Effector memory CD8-positive, alpha-beta T cell (primary cell): ENCODE results near the gene UPF2.

Experiments
- ATAC-seq: fragments of 150-1000 bp; cut with Tn5 transposase; replicated peaks from 2 replicates; pipeline ENCODE4 v1.10.0; 2021; ENCODE audit warnings: mild to moderate bottlenecking, moderate library complexity
- DNase-seq, 3 experiments: peaks; one replicate each; pipeline ENCODE4 v3.0.0; 2021
- H3K27ac Mint-ChIP-seq, 2 donors: one replicate each; pipeline ENCODE4 v1.8.0; 2022; ENCODE audit warnings: mild to moderate bottlenecking in 2 of 2, mixed read lengths in 2 of 2, moderate library complexity in 2 of 2
- H3K27me3 Mint-ChIP-seq, 2 donors: one replicate each; pipeline ENCODE4 v1.8.0; 2022; ENCODE audit warnings: mixed read lengths in 2 of 2
- H3K36me3 Mint-ChIP-seq: one replicate; pipeline ENCODE4 v1.8.0; 2022; ENCODE audit warnings: mild to moderate bottlenecking, moderate library complexity, mixed read lengths; ENCODE audit not compliant: insufficient read depth
- H3K4me1 Mint-ChIP-seq, 2 donors: one replicate each; pipeline ENCODE4 v1.8.0; 2022; ENCODE audit warnings: low read depth in 2 of 2, mixed read lengths in 2 of 2
- H3K4me3 Mint-ChIP-seq, 2 donors: one replicate each; pipeline ENCODE4 v1.8.0; 2022; ENCODE audit warnings: mild to moderate bottlenecking in 2 of 2, mixed read lengths in 2 of 2, moderate library complexity in 2 of 2
- H3K9me3 Mint-ChIP-seq, 2 donors: one replicate each; pipeline ENCODE4 v1.8.0; 2022; ENCODE audit warnings: mixed read lengths in 2 of 2

UPF2 gene

DNA sequence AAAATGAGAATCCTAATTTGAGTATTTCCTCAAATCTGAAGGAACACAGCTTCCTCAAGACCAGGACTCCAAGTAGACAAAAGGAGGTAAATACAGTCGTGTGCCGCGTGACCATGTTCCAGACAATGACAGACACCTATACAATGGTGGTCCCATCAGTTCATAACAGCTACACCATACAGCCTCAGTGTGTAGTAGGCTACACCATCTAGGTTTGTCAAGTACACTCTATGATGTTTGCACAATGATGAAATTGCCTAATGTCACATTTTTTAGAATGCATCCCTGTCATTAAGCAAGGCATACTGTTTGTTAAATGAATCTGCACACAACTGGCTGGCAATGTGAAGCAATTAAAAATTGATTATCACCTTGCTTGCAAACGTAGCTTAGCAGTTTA, 111.6 kb downstream of the UPF2 start:
- H3K4me3 Mint-ChIP-seq = no peak overlapping the region
- no peak overlapping the region for H3K27ac Mint-ChIP-seq
- ATAC-seq = no peak
- H3K9me3 Mint-ChIP-seq = no peaks in the 10 kb centered on the region
- no peaks in the 10 kb centered on the region for H3K27me3 Mint-ChIP-seq
- DNase-seq = no peak
- peaks cover 0 to 2% of the 10 kb centered on the region in 2 donors for H3K4me1 Mint-ChIP-seq
- peaks cover 61% of the 10 kb centered on the region for H3K36me3 Mint-ChIP-seq

DNA sequence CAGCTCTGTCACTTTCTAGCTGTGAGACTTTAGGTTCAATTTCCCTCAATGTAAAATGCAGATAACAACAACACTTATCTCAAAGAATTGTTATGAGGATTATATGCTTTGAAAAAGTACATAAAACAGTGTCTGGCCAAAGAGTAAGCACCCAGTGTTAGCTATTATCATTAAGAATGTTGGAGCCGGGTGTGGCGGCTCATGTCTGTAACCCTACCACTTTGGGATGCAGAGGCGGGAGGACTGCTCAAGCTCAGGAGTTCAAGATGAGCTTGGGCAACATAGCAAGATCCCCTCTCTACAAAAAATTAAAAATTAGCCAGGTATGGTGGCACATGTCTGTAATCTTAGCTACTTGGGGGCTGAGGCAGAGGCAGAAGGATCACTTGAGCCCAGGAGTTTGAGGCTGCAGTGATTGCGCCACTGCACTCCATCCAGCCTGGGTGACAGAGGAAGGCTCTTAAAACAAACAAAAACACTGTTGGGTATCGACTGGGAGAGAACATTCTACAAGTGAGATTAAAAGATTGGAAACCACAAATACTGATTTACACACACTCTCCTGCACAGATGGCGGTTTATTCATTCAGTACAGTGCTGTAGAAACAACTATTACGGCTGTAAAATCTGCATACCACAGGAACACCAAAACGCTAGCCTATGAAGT, 112.2 kb downstream of the UPF2 start:
- H3K9me3 Mint-ChIP-seq = no peaks in the 10 kb centered on the region
- peaks cover 0 to 5% of the 10 kb centered on the region in 2 donors for H3K4me1 Mint-ChIP-seq
- H3K27ac Mint-ChIP-seq = peak overlapping the region in 1 of 2 donors; percentile 46
- no peak for ATAC-seq
- no peak overlapping the region for H3K4me3 Mint-ChIP-seq
- no peaks in the 10 kb centered on the region for H3K27me3 Mint-ChIP-seq
- H3K36me3 Mint-ChIP-seq = peaks cover 57% of the 10 kb centered on the region
- no peak for DNase-seq

DNA sequence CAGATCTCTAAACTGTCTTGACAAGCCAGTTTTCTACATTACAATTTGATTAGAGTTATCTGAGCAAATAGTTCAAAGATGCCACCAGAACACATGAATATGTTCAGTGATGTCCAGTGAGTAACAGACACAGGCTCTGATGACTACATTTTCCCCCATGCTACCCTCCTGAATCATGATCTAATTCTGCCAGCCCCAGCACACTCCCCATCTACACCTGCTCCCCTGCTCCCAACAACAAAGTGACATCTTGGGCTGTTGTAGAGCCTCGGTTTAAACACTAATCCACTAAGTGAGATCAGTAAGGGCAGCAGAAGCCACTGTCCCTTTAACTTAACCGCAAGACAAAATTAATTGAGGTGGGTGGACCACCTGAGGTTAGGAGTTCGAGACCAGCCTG, 114.9 kb downstream of the UPF2 start:
- DNase-seq (no peak), ATAC-seq (no peak)
- H3K27me3 Mint-ChIP-seq = no peaks in the 10 kb centered on the region
- H3K27ac Mint-ChIP-seq = peak overlapping the region in 1 of 2 donors; percentile 19
- no peaks in the 10 kb centered on the region for H3K9me3 Mint-ChIP-seq
- no peak overlapping the region for H3K4me3 Mint-ChIP-seq
- H3K4me1 Mint-ChIP-seq = peaks cover 0 to 6% of the 10 kb centered on the region in 2 donors
- H3K36me3 Mint-ChIP-seq = peaks cover 73% of the 10 kb centered on the region

DNA sequence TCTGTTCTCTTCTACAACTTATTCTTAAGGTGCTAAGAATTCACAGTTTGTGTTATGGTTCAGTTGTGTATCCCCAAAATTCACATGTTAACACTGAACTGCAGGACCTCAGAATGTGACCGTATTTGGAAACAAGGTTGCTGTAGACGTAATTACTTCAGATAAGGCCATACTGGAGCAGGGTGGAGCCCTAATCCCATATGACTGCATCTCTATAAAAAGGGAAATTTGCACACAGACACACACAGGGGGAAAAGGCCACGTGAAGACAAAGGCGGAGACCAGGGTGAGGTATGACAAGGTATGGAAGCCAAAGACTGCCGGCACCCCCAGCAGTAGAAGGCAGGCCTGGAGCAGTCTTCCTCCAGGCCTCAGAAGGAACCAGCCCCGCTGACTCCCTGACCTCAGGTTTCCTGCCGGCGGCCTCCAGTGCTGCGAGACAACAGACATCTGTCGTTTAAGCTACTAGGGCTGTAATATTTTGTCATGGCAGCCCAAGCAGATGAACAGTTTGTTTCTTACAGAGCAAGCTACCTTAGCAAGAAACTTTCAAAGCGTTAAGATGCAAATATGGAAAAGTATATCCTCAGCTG, 120.7 kb downstream of the UPF2 start:
- Mint-ChIP-seq H3K27ac (no peak overlapping the region), H3K27me3 (no peaks in the 10 kb centered on the region), H3K9me3 (no peaks in the 10 kb centered on the region), H3K4me3 (no peak overlapping the region), H3K4me1 (peaks cover 0 to 4% of the 10 kb centered on the region in 2 donors), H3K36me3 (peaks cover 62% of the 10 kb centered on the region)
- no peak for DNase-seq
- ATAC-seq = no peak

DNA sequence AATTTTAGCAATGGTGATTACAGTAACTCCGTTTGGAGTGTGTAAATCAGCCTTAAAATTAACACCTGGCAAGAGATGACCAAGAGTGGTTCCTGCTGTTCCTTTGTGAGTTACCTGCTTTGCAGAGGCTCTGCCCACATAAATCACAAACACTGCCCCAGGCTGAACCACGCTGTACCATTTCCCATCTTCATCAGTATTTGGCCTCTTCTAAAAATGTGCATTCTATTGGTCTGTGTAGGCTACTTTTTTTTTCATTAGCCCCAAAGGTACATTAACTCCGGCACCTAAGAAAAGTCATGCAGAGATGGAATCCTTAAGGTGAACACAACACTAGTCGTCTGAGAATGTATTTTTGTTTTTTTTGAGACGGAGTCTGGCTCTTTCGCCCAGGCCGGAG, 123.3 kb downstream of the UPF2 start:
- no peaks in the 10 kb centered on the region for H3K27me3 Mint-ChIP-seq
- peak overlapping the region in 1 of 2 donors; percentile 3 for H3K27ac Mint-ChIP-seq
- no peak for DNase-seq
- no peak for ATAC-seq
- H3K36me3 Mint-ChIP-seq = peaks cover 50% of the 10 kb centered on the region
- no peaks in the 10 kb centered on the region for H3K9me3 Mint-ChIP-seq
- no peak overlapping the region for H3K4me3 Mint-ChIP-seq
- peaks cover 0 to 3% of the 10 kb centered on the region in 2 donors for H3K4me1 Mint-ChIP-seq

DNA sequence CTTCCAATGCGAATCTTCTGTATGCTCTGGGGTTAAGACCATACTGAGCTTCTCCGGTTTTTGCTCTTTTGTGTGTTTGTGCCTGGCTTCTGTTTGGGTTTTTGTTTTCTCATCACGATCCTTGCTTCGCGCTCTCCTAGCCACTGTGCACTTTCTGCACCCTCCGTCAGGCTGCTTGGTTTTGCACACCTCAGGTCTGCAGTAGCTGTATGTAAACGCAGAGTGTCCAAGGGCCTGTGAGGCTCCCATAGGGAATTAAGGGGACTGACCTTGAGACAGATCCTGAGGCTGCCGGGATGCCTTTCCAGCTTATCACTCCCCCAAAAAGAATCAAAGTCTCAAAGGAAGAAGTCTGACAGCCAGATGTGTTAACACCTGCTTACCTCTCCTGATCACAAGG, 124.2 kb downstream of the UPF2 start:
- DNase-seq (no peak), ATAC-seq (no peak)
- Mint-ChIP-seq H3K9me3 (no peaks in the 10 kb centered on the region), H3K36me3 (peaks cover 41% of the 10 kb centered on the region), H3K27ac (peak overlapping the region; percentile 3 to 49), H3K4me3 (no peak overlapping the region), H3K4me1 (peaks cover 0 to 3% of the 10 kb centered on the region in 2 donors), H3K27me3 (no peaks in the 10 kb centered on the region)

DNA sequence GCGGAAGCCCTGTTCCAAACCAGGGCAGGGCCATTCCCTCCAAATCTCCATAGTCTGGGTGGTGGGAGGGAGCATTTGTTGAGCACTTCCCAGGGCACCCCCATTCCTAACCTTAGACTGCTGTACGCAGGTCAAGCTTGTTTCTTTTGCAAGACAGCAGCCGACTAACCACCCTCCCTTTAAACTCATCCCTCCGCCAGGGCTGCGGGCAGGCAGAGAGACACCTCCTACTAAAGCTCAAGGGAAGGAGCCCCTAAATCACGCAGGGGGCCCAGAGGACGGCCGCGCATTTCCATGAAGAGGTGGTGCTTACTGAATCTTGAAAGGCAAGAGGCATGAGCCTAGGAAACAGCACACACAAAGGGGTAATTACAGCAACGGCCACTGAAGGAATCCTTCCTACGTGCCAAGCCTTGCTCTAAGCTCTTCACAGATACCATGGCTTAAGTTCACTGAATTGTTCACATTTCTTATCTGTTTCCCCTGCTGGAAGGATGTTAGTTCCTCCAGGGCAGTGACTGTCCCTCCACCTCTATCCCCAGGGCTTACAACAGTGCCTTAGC, 129.4 kb downstream of the UPF2 start:
- peaks cover 8 to 13% of the 10 kb centered on the region in 2 donors for H3K27me3 Mint-ChIP-seq
- H3K4me3 Mint-ChIP-seq = no peak overlapping the region
- DNase-seq (no peak), ATAC-seq (no peak)
- peaks cover 4% of the 10 kb centered on the region for H3K36me3 Mint-ChIP-seq
- H3K4me1 Mint-ChIP-seq = peaks cover 0 to 3% of the 10 kb centered on the region in 2 donors
- no peaks in the 10 kb centered on the region for H3K9me3 Mint-ChIP-seq
- H3K27ac Mint-ChIP-seq = no peak overlapping the region

DNA sequence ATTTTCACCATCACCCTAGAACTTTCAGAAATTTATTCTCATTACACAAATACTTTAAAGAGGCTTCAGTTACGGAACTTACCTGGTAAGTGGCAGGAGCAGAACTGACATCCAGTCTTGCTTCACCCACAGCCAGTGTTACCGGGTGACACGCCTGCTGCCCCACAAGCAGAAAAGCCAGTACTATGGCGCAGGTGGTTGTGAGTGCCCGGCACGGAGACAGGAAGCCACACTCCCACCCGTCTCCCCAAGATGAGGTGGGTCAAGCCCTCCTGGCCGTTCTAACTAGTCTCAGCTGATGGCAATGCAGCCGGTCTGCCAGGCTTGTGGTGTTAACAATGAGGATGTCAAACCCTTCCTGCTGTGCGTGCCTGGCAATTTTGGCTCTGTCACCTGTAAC, 132.5 kb downstream of the UPF2 start:
- ATAC-seq = no peak
- Mint-ChIP-seq H3K9me3 (no peaks in the 10 kb centered on the region), H3K27ac (no peak overlapping the region), H3K4me1 (peaks cover 3% of the 10 kb centered on the region in 2 donors), H3K4me3 (no peak overlapping the region), H3K27me3 (peaks cover 8 to 13% of the 10 kb centered on the region in 2 donors), H3K36me3 (peaks cover 4% of the 10 kb centered on the region)
- DNase-seq = no peak

DNA sequence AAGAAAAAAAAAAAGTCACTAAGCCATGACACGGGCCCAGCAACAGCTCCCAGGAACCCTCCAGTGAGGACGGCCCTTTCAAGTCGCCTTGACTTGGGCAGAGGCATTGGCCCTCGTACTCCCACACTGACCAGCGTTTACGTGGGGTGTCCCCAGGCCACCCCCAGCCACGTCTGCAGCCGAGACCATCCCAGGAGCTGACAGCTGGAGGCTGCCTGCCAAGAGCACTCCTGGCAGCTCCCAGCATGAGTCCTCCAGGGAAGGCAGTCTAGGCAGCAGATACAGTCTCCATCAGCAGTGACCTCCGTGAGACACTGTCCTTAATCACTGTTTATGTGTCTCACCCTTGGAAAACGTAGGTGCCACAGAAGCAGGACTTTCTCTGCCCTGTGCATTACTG, 133.0 kb downstream of the UPF2 start:
- Mint-ChIP-seq H3K4me1 (peaks cover 3% of the 10 kb centered on the region in 2 donors), H3K4me3 (no peak overlapping the region), H3K9me3 (no peaks in the 10 kb centered on the region), H3K27ac (no peak overlapping the region), H3K27me3 (peaks cover 8 to 13% of the 10 kb centered on the region in 2 donors), H3K36me3 (peaks cover 4% of the 10 kb centered on the region)
- no peak for ATAC-seq
- DNase-seq = no peak

DNA sequence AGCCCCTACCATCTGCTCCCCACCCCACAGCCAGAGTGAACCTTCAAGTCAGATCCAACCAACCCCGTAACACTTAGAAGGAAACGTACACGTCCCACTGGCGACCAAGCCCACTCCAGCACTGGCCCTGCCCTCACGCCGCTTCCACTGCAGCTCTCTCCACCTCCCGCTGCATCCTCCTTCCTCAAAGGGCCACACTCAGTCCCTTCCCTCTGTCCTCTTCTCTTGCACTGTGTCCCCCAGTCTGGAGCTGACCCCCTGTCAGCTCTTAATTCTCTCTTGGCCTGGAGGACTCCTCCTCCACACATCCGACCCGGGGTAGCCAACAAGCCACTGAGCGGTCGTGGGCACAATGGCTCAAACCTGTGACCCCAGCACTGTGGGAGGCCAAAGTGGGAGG, 133.6 kb downstream of the UPF2 start:
- H3K36me3 Mint-ChIP-seq = peaks cover 4% of the 10 kb centered on the region
- H3K4me3 Mint-ChIP-seq = no peak overlapping the region
- H3K27ac Mint-ChIP-seq = peak overlapping the region in 1 of 2 donors; percentile 39
- ATAC-seq (no peak), DNase-seq (no peak)
- no peaks in the 10 kb centered on the region for H3K9me3 Mint-ChIP-seq
- H3K4me1 Mint-ChIP-seq = peaks cover 3% of the 10 kb centered on the region in 2 donors
- H3K27me3 Mint-ChIP-seq = peaks cover 8 to 13% of the 10 kb centered on the region in 2 donors

DNA sequence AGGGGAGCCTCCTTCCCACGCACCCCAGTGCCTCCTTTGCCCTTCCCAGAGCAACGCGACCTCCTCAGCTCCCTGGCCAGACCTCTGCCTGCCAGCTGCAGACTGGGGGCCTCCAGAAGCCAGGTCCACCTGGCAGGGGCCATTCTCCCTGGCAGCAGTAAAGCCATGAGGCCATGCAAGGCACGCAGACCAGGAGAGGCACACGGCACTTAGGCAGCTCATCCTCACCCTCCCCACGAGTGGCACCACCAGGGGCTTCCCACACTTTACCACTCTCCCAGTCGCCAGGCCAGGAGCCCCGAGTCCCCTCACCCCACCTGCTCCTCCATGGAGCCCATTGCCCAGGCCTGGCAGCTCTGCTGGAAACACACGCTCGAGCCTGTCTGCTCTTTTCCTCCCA, 134.1 kb downstream of the UPF2 start:
- peaks cover 3% of the 10 kb centered on the region in 2 donors for H3K4me1 Mint-ChIP-seq
- ATAC-seq (no peak), DNase-seq (no peak)
- no peak overlapping the region for H3K4me3 Mint-ChIP-seq
- peaks cover 8 to 13% of the 10 kb centered on the region in 2 donors for H3K27me3 Mint-ChIP-seq
- no peaks in the 10 kb centered on the region for H3K9me3 Mint-ChIP-seq
- H3K36me3 Mint-ChIP-seq = peaks cover 4% of the 10 kb centered on the region
- H3K27ac Mint-ChIP-seq = peak overlapping the region in 1 of 2 donors; percentile 39

DNA sequence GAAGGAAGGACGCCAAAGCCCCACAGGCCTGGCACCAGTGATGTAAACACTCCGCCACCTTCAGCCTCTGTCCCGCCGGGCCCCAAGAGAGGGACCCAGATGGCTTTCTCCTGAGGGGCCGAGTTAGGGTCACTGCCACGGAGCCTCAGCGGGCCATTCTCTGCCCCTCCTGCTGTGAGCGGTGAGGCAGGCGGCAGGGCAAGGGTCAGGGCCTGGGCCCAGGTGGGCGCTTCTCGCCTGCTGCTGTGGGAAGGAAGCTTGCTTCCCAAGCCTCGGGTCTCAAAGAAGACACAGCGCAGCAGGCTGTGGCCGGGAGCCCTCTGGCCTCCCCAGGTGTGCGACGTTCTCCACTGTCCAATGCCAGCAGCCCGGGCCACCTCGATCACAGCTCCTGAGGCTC, 134.7 kb downstream of the UPF2 start:
- H3K27me3 Mint-ChIP-seq = peaks cover 8 to 14% of the 10 kb centered on the region in 2 donors
- peaks cover 3% of the 10 kb centered on the region in 2 donors for H3K4me1 Mint-ChIP-seq
- H3K36me3 Mint-ChIP-seq = peaks cover 4% of the 10 kb centered on the region
- H3K4me3 Mint-ChIP-seq = no peak overlapping the region
- H3K27ac Mint-ChIP-seq = no peak overlapping the region
- H3K9me3 Mint-ChIP-seq = no peaks in the 10 kb centered on the region
- ATAC-seq (no peak), DNase-seq (no peak)

DNA sequence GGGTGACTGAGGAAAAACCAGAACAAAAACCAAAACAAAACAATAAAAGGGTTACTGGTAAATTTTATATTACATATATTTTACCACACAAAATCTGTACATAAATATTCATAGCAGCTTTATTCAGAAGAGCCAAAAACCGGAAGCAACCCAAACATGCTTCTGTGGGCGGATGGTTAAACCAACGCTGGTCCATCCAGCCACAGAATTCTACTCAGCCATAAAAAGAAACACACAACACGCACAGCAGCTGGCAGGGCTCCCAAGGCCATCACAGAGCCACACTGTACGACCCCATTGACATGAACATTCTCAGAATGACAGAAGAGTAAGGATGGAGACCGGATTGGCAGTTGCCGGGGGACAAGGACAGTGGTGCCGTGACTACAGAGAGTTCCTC, 135.9 kb downstream of the UPF2 start:
- Mint-ChIP-seq H3K9me3 (no peaks in the 10 kb centered on the region), H3K4me1 (peaks cover 3% of the 10 kb centered on the region in 2 donors), H3K4me3 (no peak overlapping the region), H3K27me3 (peaks cover 15 to 26% of the 10 kb centered on the region in 2 donors), H3K27ac (peak overlapping the region in 1 of 2 donors; percentile 55), H3K36me3 (no peaks in the 10 kb centered on the region)
- DNase-seq (no peak), ATAC-seq (no peak)

DNA sequence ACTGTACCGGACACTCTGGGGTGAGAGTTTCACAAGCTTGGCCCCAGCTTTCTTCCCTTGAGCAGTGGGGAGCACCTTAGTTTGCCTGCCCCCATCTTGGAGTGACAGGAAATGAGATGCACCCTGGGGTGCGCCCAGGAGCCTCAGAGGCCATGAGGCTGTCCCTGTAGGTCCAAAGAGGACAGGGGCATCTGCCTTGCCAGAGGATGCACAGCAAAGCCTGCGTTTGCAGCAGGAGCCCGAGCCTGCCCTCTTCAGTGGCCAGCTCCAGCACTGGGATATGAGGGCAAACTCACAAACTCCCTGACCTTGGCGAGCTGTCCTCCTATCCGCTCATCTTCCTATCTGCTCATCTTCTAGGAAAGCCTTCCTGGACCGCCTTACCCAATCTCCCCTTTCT, 140.0 kb downstream of the UPF2 start:
- H3K4me1 Mint-ChIP-seq = peaks cover 3% of the 10 kb centered on the region in 2 donors
- DNase-seq = no peak
- H3K4me3 Mint-ChIP-seq = no peak overlapping the region
- ATAC-seq = no peak
- no peak overlapping the region for H3K27ac Mint-ChIP-seq
- H3K9me3 Mint-ChIP-seq = no peaks in the 10 kb centered on the region
- peaks cover 11 to 27% of the 10 kb centered on the region in 2 donors for H3K27me3 Mint-ChIP-seq
- no peaks in the 10 kb centered on the region for H3K36me3 Mint-ChIP-seq
